GM12891 (cell line): ENCODE measurements around the gene MEF2C.

Experiments used
- PAX5 ChIP-seq: IDR thresholded peaks from 2 replicates; pipeline ENCODE4 v1.6.1; 2011; ENCODE audit warnings: low read length, moderate library complexity, mild to moderate bottlenecking; ENCODE audit not compliant: insufficient read depth, severe bottlenecking
- POLR2A ChIP-seq: IDR thresholded peaks from 2 replicates; pipeline ENCODE4 v1.6.1; 2011; ENCODE audit warnings: low read depth, low read length, control low read depth
- POLR2AphosphoS5 ChIP-seq: IDR thresholded peaks from 2 replicates; pipeline ENCODE4 v1.6.1; 2011; ENCODE audit warnings: low read depth, low read length, control low read depth
- SPI1 ChIP-seq: IDR thresholded peaks from 2 replicates; pipeline ENCODE4 v1.6.1; 2011; ENCODE audit warnings: low read depth, low read length, control low read depth
- TAF1 ChIP-seq: IDR thresholded peaks from 2 replicates; pipeline ENCODE4 v1.6.1; 2011; ENCODE audit warnings: low read depth, low read length, control low read depth

DNA sequence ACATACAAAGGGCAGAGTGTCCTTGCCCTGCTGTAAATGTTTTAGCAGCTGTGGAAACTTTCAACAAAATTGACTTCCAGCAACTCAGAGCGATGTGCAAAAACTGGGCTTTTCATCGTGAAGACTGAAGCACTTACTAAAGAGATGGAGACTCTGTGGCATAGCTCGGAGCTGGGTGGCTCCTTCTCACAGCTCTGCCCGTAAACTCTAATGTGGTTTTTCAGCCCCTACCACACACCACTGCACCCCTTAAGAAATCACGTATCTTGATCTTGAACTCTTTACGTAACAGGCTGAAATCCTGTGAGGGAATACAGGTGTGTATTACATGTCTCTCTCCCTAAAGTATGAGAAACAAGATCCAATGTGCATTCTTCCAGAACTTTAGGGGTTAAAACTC lies 124.4 kb downstream of the MEF2C start:
- TF ChIP-seq POLR2AphosphoS5 (no peak), POLR2A (no peak), TAF1 (no peak), SPI1 (no peak), PAX5 (no peak)
